GM12878 (cell line): ENCODE data around the gene AP3D1. TPM values are rescaled to one million over a fixed set of nuclear protein-coding genes. Genes with fewer than 3 reads are reported as not detected.

Experiments used
- ATAC-seq: fragments of 200-7000 bp; cut with Tn5 transposase; 3 replicates; pipeline ENCODE4 v1.9.1; 2020; ENCODE audit warnings: mild to moderate bottlenecking, moderate library complexity
- BruUV-seq: library from RNA; stranded (reverse); fragments of 400-500 nt; replicated peaks from 2 replicates; lab custom pipeline; 2021; lab: Mats Ljungman, UMichigan
- CTCF ChIA-PET: fragments of 300-600 bp; sonication (Branson Sonifier 250); formaldehyde crosslinking; extraction: SDS; loops from one replicate; lab custom pipeline; 2021; ENCODE audit warnings: inconsistent platforms; lab: Yijun Ruan, JAX
- POLR2A ChIA-PET: fragments of 350-600 bp; formaldehyde crosslinking; extraction: SDS; loops from one replicate; lab custom pipeline; 2021; ENCODE audit warnings: inconsistent platforms; lab: Charles Lee
- RAD21 ChIA-PET: fragments of 300-600 bp; sonication (Branson Sonifier 250); formaldehyde crosslinking; loops from one replicate; lab custom pipeline; 2023; ENCODE audit warnings: antibody characterized with exemption; ENCODE audit not compliant: unreplicated experiment; lab: Charles Lee
- SMC1A ChIA-PET: fragments of 300-600 bp; sonication (Branson Sonifier 250); formaldehyde crosslinking; loops from one replicate; lab custom pipeline; 2023; ENCODE audit not compliant: unreplicated experiment, uncharacterized antibody; lab: Charles Lee
- DNase-seq: peaks from one replicate; pipeline ENCODE4 v3.0.0-alpha.2; 2011; ENCODE audit warnings: low read depth, low spot score
- FAIRE-seq: peaks from 3 replicates; lab custom pipeline; 2011; peaks lifted over from hg19 to GRCh38; lab: Jason Lieb, UNC
- H2AFZ ChIP-seq: 2 replicates; pipeline ENCODE4 v1.6.0; 2011; ENCODE audit warnings: low read depth, low read length, control low read depth; ENCODE audit not compliant: control insufficient read depth
- H3K27ac ChIP-seq: 2 replicates; pipeline ENCODE4 v1.5.1; 2011; ENCODE audit warnings: control low read depth; ENCODE audit not compliant: control insufficient read depth, insufficient read depth
- H3K27me3 ChIP-seq, 2 experiments: replicated peaks in 1 of 2; 2 replicates each; pipeline versions ENCODE4 v1.6.0 to v1.6.1; 2011; ENCODE audit warnings: low read length in 1 of 2; ENCODE audit not compliant: control insufficient read depth in 2 of 2, insufficient read depth in 2 of 2
- H3K36me3 ChIP-seq, 2 experiments: 2 replicates each; pipeline ENCODE4 v1.5.1; 2011; ENCODE audit warnings: low read length in 1 of 2; ENCODE audit not compliant: control insufficient read depth in 2 of 2, insufficient read depth in 2 of 2
- H3K4me1 ChIP-seq: 2 replicates; pipeline ENCODE4 v1.6.1; 2011; ENCODE audit warnings: mild to moderate bottlenecking, low read length, moderate library complexity, mixed read lengths; ENCODE audit not compliant: control insufficient read depth, insufficient read depth
- H3K4me2 ChIP-seq: 2 replicates; pipeline ENCODE4 v1.6.0; 2011; ENCODE audit warnings: control low read depth; ENCODE audit not compliant: control insufficient read depth, insufficient read depth
- H3K4me3 ChIP-seq: fragments of 200-600 bp; sonication (generic); 2 replicates; pipeline ENCODE4 v1.5.1; 2016
- H3K79me2 ChIP-seq: 2 replicates; pipeline ENCODE4 v1.6.0; 2011; ENCODE audit warnings: low read length; ENCODE audit not compliant: control insufficient read depth, insufficient read depth
- H3K9ac ChIP-seq: 2 replicates; pipeline ENCODE4 v1.8.0; 2011; ENCODE audit warnings: low read length, control low read depth, mixed read lengths; ENCODE audit not compliant: control insufficient read depth, insufficient read depth
- H3K9me3 ChIP-seq: replicated peaks from 3 replicates; pipeline ENCODE4 v1.5.1; 2011; ENCODE audit warnings: mild to moderate bottlenecking, low read length; ENCODE audit not compliant: control insufficient read depth, insufficient read depth
- H4K20me1 ChIP-seq: 2 replicates; pipeline ENCODE4 v1.6.0; 2011; ENCODE audit not compliant: control insufficient read depth, insufficient read depth
- POLR2AphosphoS2 ChIP-seq: IDR thresholded peaks from 2 replicates; pipeline ENCODE4 v1.6.1; 2011; ENCODE audit warnings: low read depth, mild to moderate bottlenecking, low read length, improper control_type of control experiment, moderate library complexity
- POLR2AphosphoS5 ChIP-seq: IDR thresholded peaks from 2 replicates; pipeline ENCODE4 v1.6.1; 2011; ENCODE audit warnings: mild to moderate bottlenecking, low read length, inconsistent platforms
- ZZZ3 ChIP-seq: IDR thresholded peaks from 2 replicates; pipeline ENCODE4 v1.6.1; 2011; ENCODE audit warnings: low read depth; ENCODE audit not compliant: control insufficient read depth, insufficient read length
- WGBS: methylation state at CpG from one replicate; pipeline ENCODE4 v1.1.6; 2016; ENCODE audit warnings: low lambda C conversion rate; ENCODE audit not compliant: insufficient replicate concordance, insufficient coverage; ENCODE audit errors: missing lambda C conversion rate; 5-methylcytosine and 5-hydroxymethylcytosine counted together
- in situ Hi-C: fragments of 300-500 bp; cut with MboI; formaldehyde crosslinking; loops from 9 replicates; pipeline ENCODE4 v1.14.3; 2018; ENCODE audit warnings: mixed read lengths
- intact Hi-C: fragments of 100-400 bp; cut with micrococcal nuclease; formaldehyde crosslinking; loops from one replicate; pipeline ENCODE4 v1.14.2; 2022; ENCODE audit not compliant: unreplicated experiment
- polyA plus RNA-seq, 11 experiments: library from polyadenylated mRNA; depleted of rRNA in 4 of 11; unstranded in 6 of 11; stranded (reverse) in 5 of 11; fragments of >200 nt; fragmentation: Nextera tagmentation in 4 of 11; fragmentation: Illumina TruSeq in 1 of 11; extraction: Ambion mirVana in 4 of 11; extraction: Trizol in 1 of 11; gene quantifications; 1 replicate in 1 of 11; 2 replicates in 10 of 11; pipeline versions ENCODE4 v1.2.1 to v1.2.3, GENCODE V29; 2011 to 2016; ENCODE audit warnings: inconsistent platforms in 2 of 11, missing spikeins in 2 of 11, low read depth in 1 of 11
- total RNA-seq, 4 experiments: library from RNA; depleted of rRNA in 3 of 4; stranded (reverse); fragments of >200 nt in 3 of 4; fragmentation: Illumina TruSeq in 1 of 4; extraction: Trizol in 1 of 4; gene quantifications; 2 replicates each; pipeline versions ENCODE4 v1.2.1 to v1.2.3, GENCODE V29; 2013 to 2021
- TF ChIP-seq, protein P1 (sequence below): fragments of 150-350 bp; IDR thresholded peaks from 2 replicates; pipeline ENCODE4 v1.6.1; 2016; ENCODE audit warnings: low read depth, low read length

AP3D1 gene
- total and polyA plus RNA-seq, 10 of the 15 experiments (the other 5 are each of a cell fraction or from before 2014, with no cell fraction given): 1.5 to 108 (median 59.1) TPM

- CTCF ChIA-PET: no interaction called here
- SMC1A ChIA-PET: no interaction called here
- Histone ChIP-seq H3K9me3 (no peaks in the 10 kb centered on the region; the same call in 2 of the 3 replicates), H3K4me2 (no peak overlapping the region), H3K27ac (no peak overlapping the region), H3K4me3 (no peak overlapping the region), H3K79me2 (peaks cover 44% of the 10 kb centered on the region), H3K36me3 (peaks cover 36 to 41% of the 10 kb centered on the region in 2 experiments), H3K9ac (no peak overlapping the region)
- ATAC-seq (no peak), FAIRE-seq (no peak), DNase-seq (no peak)
- WGBS: 85% methylated on average over 32 of the region's 32 CpGs
- no TSS peak for BruUV-seq
- intact Hi-C loops (no loop called here), in situ Hi-C loops (no loop called here)
- TF ChIP-seq POLR2AphosphoS2 (peak; percentile 57; the same call in 1 of the 2 replicates), ZZZ3 (no peak), POLR2AphosphoS5 (peak; percentile 28)
- TF ChIP-seq, protein P1, sequence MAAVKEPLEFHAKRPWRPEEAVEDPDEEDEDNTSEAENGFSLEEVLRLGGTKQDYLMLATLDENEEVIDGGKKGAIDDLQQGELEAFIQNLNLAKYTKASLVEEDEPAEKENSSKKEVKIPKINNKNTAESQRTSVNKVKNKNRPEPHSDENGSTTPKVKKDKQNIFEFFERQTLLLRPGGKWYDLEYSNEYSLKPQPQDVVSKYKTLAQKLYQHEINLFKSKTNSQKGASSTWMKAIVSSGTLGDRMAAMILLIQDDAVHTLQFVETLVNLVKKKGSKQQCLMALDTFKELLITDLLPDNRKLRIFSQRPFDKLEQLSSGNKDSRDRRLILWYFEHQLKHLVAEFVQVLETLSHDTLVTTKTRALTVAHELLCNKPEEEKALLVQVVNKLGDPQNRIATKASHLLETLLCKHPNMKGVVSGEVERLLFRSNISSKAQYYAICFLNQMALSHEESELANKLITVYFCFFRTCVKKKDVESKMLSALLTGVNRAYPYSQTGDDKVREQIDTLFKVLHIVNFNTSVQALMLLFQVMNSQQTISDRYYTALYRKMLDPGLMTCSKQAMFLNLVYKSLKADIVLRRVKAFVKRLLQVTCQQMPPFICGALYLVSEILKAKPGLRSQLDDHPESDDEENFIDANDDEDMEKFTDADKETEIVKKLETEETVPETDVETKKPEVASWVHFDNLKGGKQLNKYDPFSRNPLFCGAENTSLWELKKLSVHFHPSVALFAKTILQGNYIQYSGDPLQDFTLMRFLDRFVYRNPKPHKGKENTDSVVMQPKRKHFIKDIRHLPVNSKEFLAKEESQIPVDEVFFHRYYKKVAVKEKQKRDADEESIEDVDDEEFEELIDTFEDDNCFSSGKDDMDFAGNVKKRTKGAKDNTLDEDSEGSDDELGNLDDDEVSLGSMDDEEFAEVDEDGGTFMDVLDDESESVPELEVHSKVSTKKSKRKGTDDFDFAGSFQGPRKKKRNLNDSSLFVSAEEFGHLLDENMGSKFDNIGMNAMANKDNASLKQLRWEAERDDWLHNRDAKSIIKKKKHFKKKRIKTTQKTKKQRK: no peak
- TF ChIP-seq, all 136 proteins: peak for 2
- Histone ChIP-seq H4K20me1 (peaks cover 19% of the 10 kb centered on the region), H3K4me1 (peaks cover 28% of the 10 kb centered on the region), H2AFZ (no peak overlapping the region), H3K27me3 (no peaks in the 10 kb centered on the region)
- RAD21 ChIA-PET: no interaction called here
- POLR2A ChIA-PET: interaction anchor here (0.6 to 2.1 kb wide), 2 partner anchors 20 to 24 kb away, joined by 3 to 11 read pairs; no protein-coding TSS in a partner anchor
Observed at GRCh38 chr19:2072757-2073551, 78.4 kb downstream of the AP3D1 start.
